Gastrocnemius medialis (tissue), 4 donors: ENCODE data around the gene LRRC52. TPM values are rescaled to one million over a fixed set of nuclear protein-coding genes. Genes with fewer than 3 reads are reported as not detected.

Source experiments
- ATAC-seq, 2 donors: fragments of 150-250 bp; one replicate each; pipeline ENCODE4 v1.9.1; 2016
- DNase-seq, 2 donors: peaks; one replicate each; pipeline ENCODE4 v3.0.0-alpha.2; 2019
- H3K27ac ChIP-seq, 4 donors: fragments of 200-600 bp; sonication (generic); 1 replicate in 1 of 4; 2 replicates in 3 of 4; pipeline ENCODE4 v1.5.1; 2016 to 2018; ENCODE audit warnings: mild to moderate bottlenecking in 2 of 4, moderate library complexity in 1 of 4
- H3K27me3 ChIP-seq, 3 donors: fragments of 200-600 bp; sonication (generic) in 2 of 3; 1 replicate in 1 of 3; 2 replicates in 2 of 3; pipeline versions ENCODE4 v1.5.1 to v1.6.0; 2016 to 2019; ENCODE audit warnings: mild to moderate bottlenecking in 1 of 3, moderate library complexity in 1 of 3
- H3K36me3 ChIP-seq, 2 donors: fragments of 200-600 bp; sonication (generic) in 1 of 2; one replicate each; pipeline ENCODE4 v1.5.1; 2017 to 2018
- H3K4me1 ChIP-seq, 2 donors: fragments of 200-600 bp; sonication (generic) in 1 of 2; one replicate each; pipeline ENCODE4 v1.5.1; 2016 to 2017; ENCODE audit warnings: mild to moderate bottlenecking in 2 of 2
- H3K4me3 ChIP-seq, 4 donors: fragments of 200-600 bp; sonication (generic) in 3 of 4; 1 replicate in 1 of 4; 2 replicates in 3 of 4; pipeline ENCODE4 v1.5.1; 2016 to 2019; ENCODE audit warnings: mild to moderate bottlenecking in 2 of 4
- H3K9me3 ChIP-seq, 3 donors: fragments of 200-600 bp; sonication (generic) in 2 of 3; 1 replicate in 1 of 3; 2 replicates in 2 of 3; pipeline ENCODE4 v1.5.1; 2016 to 2019
- CTCF ChIP-seq, 5 experiments: fragments of 450-650 bp in 3 of 5; fragments of 200-600 bp in 2 of 5; sonication (generic) in 2 of 5; IDR thresholded peaks in 4 of 5; conservative IDR thresholded peaks in 1 of 5; 1 replicate in 4 of 5; 2 replicates in 1 of 5; pipeline ENCODE4 v1.5.1; 2016 to 2019; ENCODE audit warnings: antibody characterized with exemption in 5 of 5, mild to moderate bottlenecking in 3 of 5, moderate library complexity in 3 of 5
- POLR2A ChIP-seq, 2 donors: fragments of 450-650 bp; IDR thresholded peaks; one replicate each; pipeline ENCODE4 v1.6.1; 2017; ENCODE audit warnings: antibody characterized with exemption in 2 of 2, mild to moderate bottlenecking in 2 of 2, moderate library complexity in 2 of 2
- in situ Hi-C, 4 donors: fragments of 200-750 bp; cut with MboI; loops; one replicate each; pipeline versions ENCODE4 v1.15.0 to v1.8.0; 2017; ENCODE audit warnings: low sequenced_read_pairs in 4 of 4
- intact Hi-C: fragments of 100-400 bp; cut with DNase I; formaldehyde crosslinking; loops from one replicate; pipeline ENCODE4 v1.15.1; 2023; ENCODE audit warnings: low total_unique reads
- total RNA-seq, 4 donors: library from RNA; depleted of rRNA; stranded (reverse); fragments of >200 nt; gene quantifications; one replicate each; pipeline versions ENCODE4 v1.1.0 to v1.2.3, GENCODE V29; 2016

Gene LRRC52, protein sequence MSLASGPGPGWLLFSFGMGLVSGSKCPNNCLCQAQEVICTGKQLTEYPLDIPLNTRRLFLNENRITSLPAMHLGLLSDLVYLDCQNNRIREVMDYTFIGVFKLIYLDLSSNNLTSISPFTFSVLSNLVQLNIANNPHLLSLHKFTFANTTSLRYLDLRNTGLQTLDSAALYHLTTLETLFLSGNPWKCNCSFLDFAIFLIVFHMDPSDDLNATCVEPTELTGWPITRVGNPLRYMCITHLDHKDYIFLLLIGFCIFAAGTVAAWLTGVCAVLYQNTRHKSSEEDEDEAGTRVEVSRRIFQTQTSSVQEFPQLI
- total RNA-seq: under 1 TPM in 1 of 4 donors, not detected in 3; 0.35 TPM

DNA sequence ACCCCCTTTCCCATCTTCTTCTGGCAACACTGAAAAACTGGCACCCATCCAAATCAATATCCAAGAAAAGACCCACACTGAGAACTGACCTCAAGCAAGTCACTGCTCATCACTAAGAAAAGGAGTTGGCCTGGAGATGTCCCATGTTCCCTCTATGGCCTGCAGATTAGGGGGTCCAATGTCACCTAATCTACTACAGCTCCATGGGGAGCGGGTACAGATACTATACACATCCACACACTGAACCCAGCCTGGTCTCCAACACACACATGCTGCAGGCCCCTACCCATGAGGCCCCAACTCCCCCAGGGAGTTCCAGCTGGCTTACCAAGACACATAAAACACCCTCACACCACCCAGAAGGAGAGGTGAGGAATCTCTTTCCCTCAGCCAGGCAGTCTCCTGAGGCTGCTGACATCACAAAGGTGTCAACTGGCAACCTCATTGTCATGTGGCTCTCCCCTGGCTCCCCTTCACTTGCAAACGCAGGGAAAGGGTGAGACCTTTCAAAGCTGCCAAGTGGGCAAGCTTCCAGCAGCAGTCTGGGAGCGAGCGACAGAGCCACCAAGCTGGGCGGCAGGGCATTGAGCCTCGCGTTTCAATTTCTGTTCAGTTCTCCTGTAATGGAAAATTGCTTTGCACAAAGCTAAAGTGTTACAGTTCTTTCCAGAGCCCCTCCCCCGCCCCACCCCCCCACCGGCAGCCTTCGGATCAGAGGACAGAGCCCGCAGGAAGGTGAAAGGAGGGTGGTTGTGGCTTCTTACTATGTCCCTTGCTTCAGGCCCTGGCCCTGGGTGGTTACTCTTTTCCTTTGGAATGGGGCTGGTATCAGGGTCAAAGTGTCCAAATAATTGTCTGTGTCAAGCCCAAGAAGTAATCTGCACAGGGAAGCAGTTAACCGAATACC is at the start of gene LRRC52:
LRRC52 (plus strand) TSS at position 469 of the 907 bp plus-strand sequence; CDS start at position 766, 297 bp downstream.
- peak within 1 kb of the TSS in 1 of 4 donors; percentile 7 for H3K4me3 ChIP-seq
- no peaks in the 10 kb centered on the region for H3K27me3 ChIP-seq
- in situ Hi-C loops: no loop called here
- intact Hi-C loops: loop anchor here (1.0 to 5.0 kb wide), 2 partner anchors 121 to 135 kb away; no protein-coding TSS in a partner anchor
- ATAC-seq (peak; percentile 41 to 72), DNase-seq (peak; percentile 72 to 92)
- peak within 1 kb of the TSS; percentile 79 to 93 (median 85) for H3K27ac ChIP-seq
- H3K4me1 ChIP-seq: peaks cover 42 to 46% of the 10 kb centered on the region in 2 donors
- no peaks in the 10 kb centered on the region for H3K9me3 ChIP-seq
- H3K36me3 ChIP-seq: no peaks in the 10 kb centered on the region
- TF ChIP-seq CTCF (IDR thresholded peaks at IDR 0.05 in 4 of 5, conservative IDR thresholded peaks at IDR 0.05 in 1 of 5) (peak in 2 of 5 experiments; percentile 30 to 40), POLR2A (IDR thresholded peaks at IDR 0.05) (peak in 1 of 2 donors; percentile 26)

GRCh38 chr1:165494949-165495857 is 48.6 kb upstream of the LRRC52 start:
- peaks cover 0 to 5% of the 10 kb centered on the region in 2 donors for H3K4me1 ChIP-seq
- no peak overlapping the region for H3K4me3 ChIP-seq
- in situ Hi-C loops: no loop called here
- H3K36me3 ChIP-seq: no peaks in the 10 kb centered on the region
- intact Hi-C loops: no loop called here
- ATAC-seq (peak in 1 of 2 donors; percentile 13), DNase-seq (no peak)
- H3K27ac ChIP-seq: no peak overlapping the region
- H3K9me3 ChIP-seq: no peaks in the 10 kb centered on the region
- TF ChIP-seq POLR2A (IDR thresholded peaks at IDR 0.05) (no peak), CTCF (IDR thresholded peaks at IDR 0.05 in 4 of 5, conservative IDR thresholded peaks at IDR 0.05 in 1 of 5) (no peak)
- no peaks in the 10 kb centered on the region for H3K27me3 ChIP-seq

- in situ Hi-C loops: no loop called here
- ATAC-seq: no peak
- Histone ChIP-seq H3K27me3 (no peaks in the 10 kb centered on the region), H3K4me1 (peaks cover 2 to 4% of the 10 kb centered on the region in 2 donors), H3K36me3 (no peaks in the 10 kb centered on the region), H3K27ac (no peak overlapping the region), H3K4me3 (no peak overlapping the region), H3K9me3 (no peaks in the 10 kb centered on the region)
- no peak for TF ChIP-seq POLR2A (IDR thresholded peaks at IDR 0.05)
- no peak for TF ChIP-seq CTCF (IDR thresholded peaks at IDR 0.05 in 4 of 5, conservative IDR thresholded peaks at IDR 0.05 in 1 of 5)
- no peak for DNase-seq
- intact Hi-C loops: no loop called here
These were observed 48.0 kb upstream of the LRRC52 start for GRCh38 chr1:165495858-165496205.

- ATAC-seq (no peak), DNase-seq (no peak)
- H3K4me3 ChIP-seq: no peak overlapping the region
- no peaks in the 10 kb centered on the region for H3K27me3 ChIP-seq
- no peaks in the 10 kb centered on the region for H3K36me3 ChIP-seq
- peaks cover 7 to 9% of the 10 kb centered on the region in 2 donors for H3K4me1 ChIP-seq
- in situ Hi-C loops: no loop called here
- H3K9me3 ChIP-seq: no peaks in the 10 kb centered on the region
- TF ChIP-seq POLR2A (IDR thresholded peaks at IDR 0.05) (no peak), CTCF (IDR thresholded peaks at IDR 0.05 in 4 of 5, conservative IDR thresholded peaks at IDR 0.05 in 1 of 5) (no peak)
- intact Hi-C loops: no loop called here
- no peak overlapping the region for H3K27ac ChIP-seq
These were observed 47.3 kb upstream of the LRRC52 start for GRCh38 chr1:165496501-165496900.
